ENCODE results near the gene MICU1. TPM values are rescaled to one million over a fixed set of nuclear protein-coding genes. Genes with fewer than 3 reads are reported as not detected.

Gene MICU1
- polyA plus RNA-seq, 1 of the 3 experiments (the other 2 are of a cell fraction) = 24.6 TPM

- TF ChIP-seq REST (IDR thresholded peaks at IDR 0.05; ENCODE audit: low read depth, low read length) (no peak), NRF1 (IDR thresholded peaks at IDR 0.05; ENCODE audit: low read depth, low read length) (no peak), RCOR1 (IDR thresholded peaks at IDR 0.05; ENCODE audit: low read length) (no peak), CHD2 (IDR thresholded peaks at IDR 0.05; ENCODE audit: low read length, partially characterized antibody) (no peak), RFX5 (IDR thresholded peaks at IDR 0.05; ENCODE audit: low read length) (no peak)
Observed at GRCh38 chr10:72462261-72462660, 163.6 kb downstream of the MICU1 start (continued).

- 37% methylated on average over 2 of the region's 2 CpGs for WGBS (ENCODE audit: low lambda C conversion rate)
- Histone ChIP-seq H3F3A (replicated peaks; ENCODE audit: insufficient read depth) (no peaks in the 10 kb centered on the region), H3K36me3 (replicated peaks in 1 of 2; ENCODE audit: control insufficient read depth in 1 of 2, insufficient read depth in 2 of 2, low read length in 1 of 2) (no peaks in the 10 kb centered on the region), H3K27me3 (ENCODE audit: insufficient read depth) (no peaks in the 10 kb centered on the region), H4K20me1 (ENCODE audit: insufficient read depth) (no peaks in the 10 kb centered on the region), H3K4me1 (ENCODE audit: control insufficient read depth in 1 of 2, insufficient read depth in 2 of 2, low read depth in 1 of 2, low read length in 1 of 2) (peaks cover 4 to 6% of the 10 kb centered on the region in 2 experiments; a peak in 3 of 4 replicates), H3K9me3 (no peaks in the 10 kb centered on the region), H3K9ac (no peak overlapping the region), H3K79me2 (ENCODE audit: insufficient read depth) (no peaks in the 10 kb centered on the region), H3K4me3 (ENCODE audit: low read depth in 2 of 2, low read length in 1 of 2) (no peak overlapping the region), H3K4me2 (no peak overlapping the region), H2AFZ (ENCODE audit: low read depth) (no peak overlapping the region), H3K27ac (ENCODE audit: low read depth in 2 of 2, low read length in 1 of 2) (0 out of 4 replicates have a peak overlapping the region, but pooled peaks of 1 of the 2 experiments have one; percentile 4), H3K9me2 (no peaks in the 10 kb centered on the region)
- DNase-seq = peak; percentile 4
- TF ChIP-seq FOXM1 (IDR thresholded peaks at IDR 0.05; ENCODE audit: low read depth) = no peak
- peak; percentile 49 for TF ChIP-seq PBX3 (IDR thresholded peaks at IDR 0.05)
- no peak for TF ChIP-seq MAX (IDR thresholded peaks at IDR 0.05; ENCODE audit: low read depth)
- TF ChIP-seq RFX5 (IDR thresholded peaks at IDR 0.05; ENCODE audit: low read length) = no peak
- TF ChIP-seq MEF2A (IDR thresholded peaks at IDR 0.05; ENCODE audit: borderline replicate concordance, low read depth) = no peak
- TF ChIP-seq USF1 (IDR thresholded peaks at IDR 0.05; ENCODE audit: borderline replicate concordance, low read depth) = no peak
- no peak for TF ChIP-seq CTCF (IDR thresholded peaks at IDR 0.05)
- TF ChIP-seq RXRA (IDR thresholded peaks at IDR 0.05; ENCODE audit: borderline replicate concordance, low read depth) = no peak
- CTCF ChIA-PET = no interaction called here
- POLR2A ChIA-PET = no interaction called here
Observed at GRCh38 chr10:72461085-72461484, 164.8 kb downstream of the MICU1 start.
